Natural killer cell (primary cell): ENCODE data around the gene SLC35E3. TPM values are rescaled to one million over a fixed set of nuclear protein-coding genes. Genes with fewer than 3 reads are reported as not detected.

Experiments
- ATAC-seq, 3 donors: fragments of 150-1000 bp in 2 of 3; fragments of 200-7000 bp in 1 of 3; cut with Tn5 transposase; 1 replicate in 1 of 3; 2 replicates in 2 of 3; pipeline ENCODE4 v1.10.0; 2021; ENCODE audit warnings: mild to moderate bottlenecking in 2 of 3, moderate library complexity in 2 of 3
- DNase-seq, 2 donors: peaks; one replicate each; pipeline versions ENCODE4 v3.0.0 to v3.0.0-alpha.2; 2013 to 2021; ENCODE audit warnings: mixed read lengths in 1 of 2
- H3K27ac ChIP-seq: one replicate; pipeline ENCODE4 v1.5.1; 2013; ENCODE audit warnings: mild to moderate bottlenecking, low read length
- H3K27me3 ChIP-seq: one replicate; pipeline ENCODE4 v1.6.1; 2013; ENCODE audit warnings: low read length; ENCODE audit not compliant: control insufficient read depth, insufficient read depth
- H3K36me3 ChIP-seq: one replicate; pipeline ENCODE4 v1.6.1; 2013; ENCODE audit warnings: low read length; ENCODE audit not compliant: control insufficient read depth, insufficient read depth
- H3K4me1 ChIP-seq: one replicate; pipeline ENCODE4 v1.6.1; 2013; ENCODE audit warnings: low read length; ENCODE audit not compliant: control insufficient read depth, insufficient read depth
- H3K4me3 ChIP-seq: one replicate; pipeline ENCODE4 v1.5.1; 2013; ENCODE audit warnings: low read length
- H3K9me3 ChIP-seq: one replicate; pipeline ENCODE4 v1.6.1; 2013; ENCODE audit warnings: low read length; ENCODE audit not compliant: control insufficient read depth, insufficient read depth
- H3K27ac Mint-ChIP-seq, 2 donors: one replicate each; pipeline ENCODE4 v1.8.0; 2022; ENCODE audit warnings: mild to moderate bottlenecking in 2 of 2, mixed read lengths in 2 of 2, moderate library complexity in 1 of 2
- H3K27me3 Mint-ChIP-seq, 2 donors: one replicate each; pipeline ENCODE4 v1.8.0; 2022; ENCODE audit warnings: low read depth in 2 of 2, mixed read lengths in 2 of 2
- H3K36me3 Mint-ChIP-seq: one replicate; pipeline ENCODE4 v1.8.0; 2022; ENCODE audit warnings: mixed read lengths
- H3K4me1 Mint-ChIP-seq, 2 donors: one replicate each; pipeline ENCODE4 v1.8.0; 2022; ENCODE audit warnings: mixed read lengths in 2 of 2
- H3K4me3 Mint-ChIP-seq: one replicate; pipeline ENCODE4 v1.8.0; 2022; ENCODE audit warnings: mild to moderate bottlenecking, moderate library complexity, mixed read lengths
- H3K9me3 Mint-ChIP-seq, 2 donors: one replicate each; pipeline ENCODE4 v1.8.0; 2022; ENCODE audit warnings: mixed read lengths in 2 of 2
- CTCF ChIP-seq: fragments of 200-600 bp; IDR thresholded peaks from one replicate; pipeline ENCODE4 v1.8.0; 2022; ENCODE audit warnings: antibody characterized with exemption
- WGBS: methylation state at CpG from one replicate; pipeline ENCODE4 v1.1.7; 2013; ENCODE audit warnings: missing lambda C conversion rate; ENCODE audit not compliant: insufficient coverage; 5-methylcytosine and 5-hydroxymethylcytosine counted together
- intact Hi-C: fragments of 100-400 bp; cut with micrococcal nuclease; formaldehyde crosslinking; loops from one replicate; pipeline ENCODE4 v1.14.2; 2022
- total RNA-seq, 4 donors: library from RNA; stranded (reverse); fragments of 120-200 nt in 1 of 4; gene quantifications; one replicate each; pipeline versions ENCODE4 v1.2.3 to v1.2.4, GENCODE V29; 2013 to 2022

Gene SLC35E3
- total RNA-seq, 3 donors from 2014 or later (not counting 1 experiment from before 2014, with no cell fraction given): 8.3 to 15.3 (median 10.2) TPM

GRCh38 chr12:68812553-68813241, 66.7 kb downstream of the SLC35E3 start:
- Mint-ChIP-seq H3K9me3 (no peaks in the 10 kb centered on the region), H3K36me3 (no peaks in the 10 kb centered on the region), H3K27me3 (no peaks in the 10 kb centered on the region), H3K4me1 (peaks cover 24 to 40% of the 10 kb centered on the region in 2 donors), H3K4me3 (no peak overlapping the region), H3K27ac (peak overlapping the region; percentile 10 to 72)
- no peak for TF ChIP-seq CTCF
- ATAC-seq: no peak
- WGBS: no CpG with 5 or more reads among the region's 1 CpG
- intact Hi-C loops: no loop called here
- peaks cover 56% of the 10 kb centered on the region for H3K36me3 ChIP-seq
- no peaks in the 10 kb centered on the region for H3K27me3 ChIP-seq
- H3K27ac ChIP-seq: no peak overlapping the region
- no peak overlapping the region for H3K4me3 ChIP-seq
- H3K9me3 ChIP-seq: no peaks in the 10 kb centered on the region
- DNase-seq: no peak
- peaks cover 13% of the 10 kb centered on the region for H3K4me1 ChIP-seq

- peaks cover 13% of the 10 kb centered on the region for H3K4me1 ChIP-seq
- DNase-seq (no peak), ATAC-seq (no peak)
- H3K27ac Mint-ChIP-seq: peak overlapping the region; percentile 10 to 72
- intact Hi-C loops: no loop called here
- peaks cover 61% of the 10 kb centered on the region for H3K36me3 ChIP-seq
- no peaks in the 10 kb centered on the region for H3K9me3 Mint-ChIP-seq
- no peak overlapping the region for H3K4me3 ChIP-seq
- TF ChIP-seq CTCF: no peak
- no peaks in the 10 kb centered on the region for H3K27me3 Mint-ChIP-seq
- H3K4me3 Mint-ChIP-seq: no peak overlapping the region
- H3K27ac ChIP-seq: no peak overlapping the region
- H3K9me3 ChIP-seq: no peaks in the 10 kb centered on the region
- no peaks in the 10 kb centered on the region for H3K36me3 Mint-ChIP-seq
- no peaks in the 10 kb centered on the region for H3K27me3 ChIP-seq
- 89% methylated on average over 2 of the region's 2 CpGs for WGBS
- peaks cover 24 to 40% of the 10 kb centered on the region in 2 donors for H3K4me1 Mint-ChIP-seq
These were observed 67.2 kb downstream of the SLC35E3 start for GRCh38 chr12:68813242-68813593.

DNA sequence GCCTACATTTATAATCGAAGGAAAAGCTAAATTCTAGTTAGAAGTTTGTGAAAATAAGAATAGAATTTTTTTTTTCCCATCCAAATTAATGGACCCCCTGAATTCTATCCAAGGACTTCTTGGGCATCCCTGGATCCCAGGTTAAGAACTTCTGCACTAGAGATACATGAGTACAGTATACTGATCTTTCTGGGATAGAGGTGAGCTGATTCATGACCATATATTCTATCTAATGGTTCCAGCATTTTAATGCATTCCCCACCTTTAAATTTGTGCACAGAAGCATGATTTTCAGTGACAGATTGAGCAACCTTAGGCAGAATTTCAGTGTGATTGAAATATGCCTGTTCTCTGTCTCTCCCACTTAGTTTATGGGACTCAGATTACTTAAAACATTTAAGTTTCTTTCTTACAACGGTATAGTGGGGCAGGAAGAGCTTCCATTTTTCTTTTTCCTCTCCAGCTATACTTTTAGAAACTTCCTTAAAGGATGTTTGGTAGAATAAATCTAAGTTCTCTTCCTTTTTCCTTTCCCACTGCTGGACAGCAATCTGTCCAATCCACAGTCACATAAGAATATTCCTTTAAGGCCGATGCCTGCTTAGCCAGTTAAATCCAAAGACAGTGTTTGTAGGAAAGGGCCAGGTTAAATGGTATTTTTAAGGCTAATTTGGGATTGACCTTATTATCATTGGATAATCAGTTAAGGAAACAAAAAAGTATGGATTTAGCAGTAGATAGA, 68.7 kb downstream of the SLC35E3 start:
- 100% methylated on average over 1 of the region's 3 CpGs for WGBS
- peaks cover 69% of the 10 kb centered on the region for H3K36me3 ChIP-seq
- H3K27me3 ChIP-seq: no peaks in the 10 kb centered on the region
- Mint-ChIP-seq H3K27me3 (no peaks in the 10 kb centered on the region), H3K27ac (peak overlapping the region; percentile 8 to 17), H3K4me3 (no peak overlapping the region), H3K4me1 (peaks cover 17 to 35% of the 10 kb centered on the region in 2 donors), H3K9me3 (no peaks in the 10 kb centered on the region), H3K36me3 (no peaks in the 10 kb centered on the region)
- TF ChIP-seq CTCF: no peak
- no peak overlapping the region for H3K4me3 ChIP-seq
- no peak for ATAC-seq
- no peak for DNase-seq
- H3K4me1 ChIP-seq: peaks cover 8% of the 10 kb centered on the region
- intact Hi-C loops: no loop called here
- no peaks in the 10 kb centered on the region for H3K9me3 ChIP-seq
- H3K27ac ChIP-seq: no peak overlapping the region
